GM23338 (cell line): ENCODE data around the gene FAT1. TPM values are rescaled to one million over a fixed set of nuclear protein-coding genes. Genes with fewer than 3 reads are reported as not detected.
A peak's percentile ranks its signal among the peaks of the same experiment; 100 is the strongest.

Experiments
- ATAC-seq: fragments of 200-7000 bp; cut with Tn5 transposase; 3 replicates; pipeline ENCODE4 v1.9.1; 2020
- DNase-seq: peaks from one replicate; pipeline ENCODE4 v3.0.0-alpha.2; 2015; ENCODE audit warnings: low spot score
- H2AFZ ChIP-seq: fragments of 200-600 bp; sonication (generic); 2 replicates; pipeline ENCODE4 v1.8.0; 2016; ENCODE audit warnings: antibody characterized with exemption, mild to moderate bottlenecking, moderate library complexity
- H3F3A ChIP-seq: fragments of 200-600 bp; sonication (generic); replicated peaks from 2 replicates; pipeline ENCODE4 v1.8.0; 2017; ENCODE audit warnings: antibody characterized with exemption, mixed run types, low read depth
- H3K27ac ChIP-seq: fragments of 200-600 bp; sonication (generic); 2 replicates; pipeline ENCODE4 v1.6.1; 2016; ENCODE audit warnings: low read depth
- H3K27me3 ChIP-seq: fragments of 200-600 bp; sonication (generic); 2 replicates; pipeline ENCODE4 v1.8.0; 2016; ENCODE audit warnings: mild to moderate bottlenecking, mixed run types, moderate library complexity; ENCODE audit not compliant: insufficient read depth
- H3K36me3 ChIP-seq: fragments of 200-600 bp; sonication (generic); 2 replicates; pipeline ENCODE4 v1.8.0; 2016; ENCODE audit warnings: mild to moderate bottlenecking; ENCODE audit not compliant: insufficient read depth
- H3K4me1 ChIP-seq: fragments of 200-600 bp; sonication (generic); 2 replicates; pipeline ENCODE4 v1.8.0; 2016; ENCODE audit warnings: mild to moderate bottlenecking, moderate library complexity; ENCODE audit not compliant: insufficient read depth
- H3K4me2 ChIP-seq: fragments of 200-600 bp; sonication (generic); 2 replicates; pipeline ENCODE4 v1.7.1; 2017; ENCODE audit warnings: mixed run types
- H3K4me3 ChIP-seq: fragments of 200-600 bp; sonication (generic); 2 replicates; pipeline ENCODE4 v1.6.1; 2016; ENCODE audit warnings: mixed run types
- H3K79me2 ChIP-seq: fragments of 200-600 bp; sonication (generic); replicated peaks from 2 replicates; pipeline ENCODE4 v1.8.0; 2017; ENCODE audit warnings: mild to moderate bottlenecking; ENCODE audit not compliant: insufficient read depth
- H3K9me2 ChIP-seq: fragments of 200-600 bp; sonication (generic); 2 replicates; pipeline ENCODE4 v1.8.0; 2017; ENCODE audit not compliant: insufficient read depth
- H4K20me1 ChIP-seq: fragments of 200-600 bp; sonication (generic); replicated peaks from 2 replicates; pipeline ENCODE4 v1.8.0; 2017; ENCODE audit warnings: mild to moderate bottlenecking; ENCODE audit not compliant: insufficient read depth
- H3K27ac Mint-ChIP-seq: 2 replicates; pipeline ENCODE4 v1.8.0; 2020; ENCODE audit warnings: inconsistent platforms, mild to moderate bottlenecking, moderate library complexity, mixed read lengths
- H3K27me3 Mint-ChIP-seq: 3 replicates; pipeline ENCODE4 v1.8.0; 2022; ENCODE audit warnings: low read depth, mild to moderate bottlenecking, moderate library complexity, mixed read lengths, inconsistent platforms; ENCODE audit not compliant: insufficient read depth, poor library complexity
- H3K36me3 Mint-ChIP-seq: 3 replicates; pipeline ENCODE4 v1.8.0; 2021; ENCODE audit warnings: low read depth, mild to moderate bottlenecking, inconsistent platforms, moderate library complexity, mixed read lengths
- H3K4me1 Mint-ChIP-seq: 3 replicates; pipeline ENCODE4 v1.8.0; 2020; ENCODE audit warnings: mild to moderate bottlenecking, inconsistent platforms, mixed read lengths
- H3K4me3 Mint-ChIP-seq: 3 replicates; pipeline ENCODE4 v1.8.0; 2021; ENCODE audit warnings: moderate library complexity, mild to moderate bottlenecking, inconsistent platforms, mixed read lengths
- H3K9me3 Mint-ChIP-seq: 3 replicates; pipeline ENCODE4 v1.8.0; 2020; ENCODE audit warnings: moderate library complexity, mild to moderate bottlenecking, inconsistent platforms, mixed read lengths
- EZH2phosphoT487 ChIP-seq: fragments of 200-600 bp; sonication (generic); IDR thresholded peaks from one replicate; pipeline ENCODE4 v1.8.1; 2018; ENCODE audit warnings: antibody characterized with exemption; ENCODE audit not compliant: unreplicated experiment
- POLR2AphosphoS5 ChIP-seq: IDR thresholded peaks from 2 replicates; pipeline ENCODE4 v1.6.1; 2016; ENCODE audit warnings: antibody characterized with exemption, low read depth
- STAT1 ChIP-seq: IDR thresholded peaks from one replicate; pipeline ENCODE4 v1.6.1; 2016; ENCODE audit warnings: antibody characterized with exemption; ENCODE audit not compliant: unreplicated experiment
- polyA plus RNA-seq: library from polyadenylated mRNA; unstranded; fragments of >200 nt; fragmentation: Nextera tagmentation; extraction: Ambion mirVana; gene quantifications from 2 replicates; pipeline ENCODE4 v1.2.1, GENCODE V29; 2016
- total RNA-seq: library from RNA; depleted of rRNA; stranded (reverse); fragments of >200 nt; shearing (Covaris generic); gene quantifications from 2 replicates; pipeline ENCODE4 v1.2.3, GENCODE V29; 2014
- TF ChIP-seq, protein P1 (sequence below): fragments of 250-450 bp; sonication (Bioruptor Pico); IDR thresholded peaks from 2 replicates; pipeline ENCODE4 v1.5.0; 2020; ENCODE audit warnings: mild to moderate bottlenecking, moderate library complexity

FAT1 gene
- total and polyA plus RNA-seq, 2 experiments from 2014 or later: 37.6 to 137 TPM

DNA sequence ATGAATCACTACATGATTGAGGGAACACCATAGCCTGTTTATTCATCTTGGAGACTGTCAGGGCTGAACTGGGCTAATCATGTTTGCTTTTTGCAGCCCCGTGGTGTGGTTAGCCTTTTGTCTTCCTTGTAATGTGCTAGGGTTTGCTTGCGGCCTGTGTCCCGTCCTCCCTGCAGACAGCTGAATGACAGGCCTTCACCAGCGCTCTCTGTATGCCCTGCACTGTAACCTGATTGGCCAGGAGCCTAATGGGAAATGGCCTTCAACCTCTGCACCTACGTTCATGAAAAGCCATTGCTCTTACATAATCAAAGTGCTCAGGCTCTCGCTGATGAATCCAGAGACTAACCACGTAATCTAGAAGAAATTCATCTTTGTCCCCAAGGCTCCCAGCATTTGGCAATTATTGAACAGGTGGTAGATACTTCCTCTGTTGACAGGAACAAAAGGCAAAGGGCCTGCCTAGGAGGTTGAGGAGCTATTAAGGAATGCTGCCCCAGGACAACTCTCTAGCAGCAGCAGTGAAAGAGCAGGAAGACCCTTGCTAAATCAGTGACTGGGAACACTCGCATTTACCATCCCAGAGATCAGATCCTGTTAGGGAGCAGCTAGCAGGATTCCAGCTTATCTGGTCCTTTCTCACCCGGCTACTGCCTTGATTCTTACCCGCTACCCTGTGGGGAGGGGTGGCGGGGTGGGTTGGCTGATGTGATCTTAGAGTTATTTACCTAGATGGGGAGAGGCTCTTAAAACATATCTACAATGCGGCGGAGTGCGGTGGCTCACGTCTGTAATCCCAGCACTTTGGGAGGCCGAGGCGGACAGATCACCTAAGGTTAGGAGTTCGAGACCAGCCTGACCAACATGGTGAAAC, 42.3 kb upstream of the FAT1 start (continued):
- TF ChIP-seq, protein P1, sequence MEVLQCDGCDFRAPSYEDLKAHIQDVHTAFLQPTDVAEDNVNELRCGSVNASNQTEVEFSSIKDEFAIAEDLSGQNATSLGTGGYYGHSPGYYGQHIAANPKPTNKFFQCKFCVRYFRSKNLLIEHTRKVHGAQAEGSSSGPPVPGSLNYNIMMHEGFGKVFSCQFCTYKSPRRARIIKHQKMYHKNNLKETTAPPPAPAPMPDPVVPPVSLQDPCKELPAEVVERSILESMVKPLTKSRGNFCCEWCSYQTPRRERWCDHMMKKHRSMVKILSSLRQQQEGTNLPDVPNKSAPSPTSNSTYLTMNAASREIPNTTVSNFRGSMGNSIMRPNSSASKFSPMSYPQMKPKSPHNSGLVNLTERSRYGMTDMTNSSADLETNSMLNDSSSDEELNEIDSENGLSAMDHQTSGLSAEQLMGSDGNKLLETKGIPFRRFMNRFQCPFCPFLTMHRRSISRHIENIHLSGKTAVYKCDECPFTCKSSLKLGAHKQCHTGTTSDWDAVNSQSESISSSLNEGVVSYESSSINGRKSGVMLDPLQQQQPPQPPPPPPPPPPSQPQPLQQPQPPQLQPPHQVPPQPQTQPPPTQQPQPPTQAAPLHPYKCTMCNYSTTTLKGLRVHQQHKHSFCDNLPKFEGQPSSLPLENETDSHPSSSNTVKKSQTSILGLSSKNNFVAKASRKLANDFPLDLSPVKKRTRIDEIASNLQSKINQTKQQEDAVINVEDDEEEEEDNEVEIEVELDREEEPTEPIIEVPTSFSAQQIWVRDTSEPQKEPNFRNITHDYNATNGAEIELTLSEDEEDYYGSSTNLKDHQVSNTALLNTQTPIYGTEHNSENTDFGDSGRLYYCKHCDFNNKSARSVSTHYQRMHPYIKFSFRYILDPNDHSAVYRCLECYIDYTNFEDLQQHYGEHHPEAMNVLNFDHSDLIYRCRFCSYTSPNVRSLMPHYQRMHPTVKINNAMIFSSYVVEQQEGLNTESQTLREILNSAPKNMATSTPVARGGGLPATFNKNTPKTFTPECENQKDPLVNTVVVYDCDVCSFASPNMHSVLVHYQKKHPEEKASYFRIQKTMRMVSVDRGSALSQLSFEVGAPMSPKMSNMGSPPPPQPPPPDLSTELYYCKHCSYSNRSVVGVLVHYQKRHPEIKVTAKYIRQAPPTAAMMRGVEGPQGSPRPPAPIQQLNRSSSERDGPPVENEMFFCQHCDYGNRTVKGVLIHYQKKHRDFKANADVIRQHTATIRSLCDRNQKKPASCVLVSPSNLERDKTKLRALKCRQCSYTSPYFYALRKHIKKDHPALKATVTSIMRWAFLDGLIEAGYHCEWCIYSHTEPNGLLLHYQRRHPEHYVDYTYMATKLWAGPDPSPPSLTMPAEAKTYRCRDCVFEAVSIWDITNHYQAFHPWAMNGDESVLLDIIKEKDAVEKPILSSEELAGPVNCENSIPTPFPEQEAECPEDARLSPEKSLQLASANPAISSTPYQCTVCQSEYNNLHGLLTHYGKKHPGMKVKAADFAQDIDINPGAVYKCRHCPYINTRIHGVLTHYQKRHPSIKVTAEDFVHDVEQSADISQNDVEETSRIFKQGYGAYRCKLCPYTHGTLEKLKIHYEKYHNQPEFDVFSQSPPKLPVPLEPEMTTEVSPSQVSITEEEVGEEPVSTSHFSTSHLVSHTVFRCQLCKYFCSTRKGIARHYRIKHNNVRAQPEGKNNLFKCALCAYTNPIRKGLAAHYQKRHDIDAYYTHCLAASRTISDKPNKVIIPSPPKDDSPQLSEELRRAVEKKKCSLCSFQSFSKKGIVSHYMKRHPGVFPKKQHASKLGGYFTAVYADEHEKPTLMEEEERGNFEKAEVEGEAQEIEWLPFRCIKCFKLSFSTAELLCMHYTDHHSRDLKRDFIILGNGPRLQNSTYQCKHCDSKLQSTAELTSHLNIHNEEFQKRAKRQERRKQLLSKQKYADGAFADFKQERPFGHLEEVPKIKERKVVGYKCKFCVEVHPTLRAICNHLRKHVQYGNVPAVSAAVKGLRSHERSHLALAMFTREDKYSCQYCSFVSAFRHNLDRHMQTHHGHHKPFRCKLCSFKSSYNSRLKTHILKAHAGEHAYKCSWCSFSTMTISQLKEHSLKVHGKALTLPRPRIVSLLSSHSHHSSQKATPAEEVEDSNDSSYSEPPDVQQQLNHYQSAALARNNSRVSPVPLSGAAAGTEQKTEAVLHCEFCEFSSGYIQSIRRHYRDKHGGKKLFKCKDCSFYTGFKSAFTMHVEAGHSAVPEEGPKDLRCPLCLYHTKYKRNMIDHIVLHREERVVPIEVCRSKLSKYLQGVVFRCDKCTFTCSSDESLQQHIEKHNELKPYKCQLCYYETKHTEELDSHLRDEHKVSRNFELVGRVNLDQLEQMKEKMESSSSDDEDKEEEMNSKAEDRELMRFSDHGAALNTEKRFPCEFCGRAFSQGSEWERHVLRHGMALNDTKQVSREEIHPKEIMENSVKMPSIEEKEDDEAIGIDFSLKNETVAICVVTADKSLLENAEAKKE (CRISPR knock-in tag): no peak
- TF ChIP-seq STAT1: no peak

DNA sequence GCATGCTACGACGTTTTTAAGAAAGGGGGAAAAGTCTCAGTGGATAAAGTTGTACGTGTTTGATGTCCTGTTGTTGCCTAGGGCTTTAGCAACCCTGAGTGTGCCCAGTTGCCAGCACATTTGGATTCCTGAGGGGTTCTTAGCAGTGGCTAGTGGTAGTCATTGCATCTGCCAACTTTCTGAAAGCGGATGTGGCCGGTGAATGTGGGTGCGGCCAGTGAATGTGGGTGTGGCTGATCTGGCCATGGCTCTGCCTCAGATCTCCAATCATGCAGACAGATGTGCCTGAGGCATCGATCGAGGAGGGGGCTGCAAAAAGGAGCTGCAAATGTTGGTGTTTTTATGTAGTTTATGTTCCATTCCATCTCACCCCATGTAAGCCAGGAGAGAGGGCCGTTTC, 41.5 kb upstream of the FAT1 start:
- peak; percentile 89 for ATAC-seq
- peak; percentile 39 for DNase-seq
- Mint-ChIP-seq H3K27ac (no peak overlapping the region), H3K9me3 (no peaks in the 10 kb centered on the region), H3K4me1 (peaks cover 14% of the 10 kb centered on the region), H3K27me3 (peaks cover 7% of the 10 kb centered on the region), H3K4me3 (no peak overlapping the region), H3K36me3 (no peaks in the 10 kb centered on the region)
- no peaks in the 10 kb centered on the region for H3K27me3 ChIP-seq
- no peak overlapping the region for H2AFZ ChIP-seq
- H4K20me1 ChIP-seq: no peaks in the 10 kb centered on the region
- no peak overlapping the region for H3K4me3 ChIP-seq
- peaks cover 10% of the 10 kb centered on the region; the same call in 1 of the 2 replicates for H3K4me1 ChIP-seq
- TF ChIP-seq, protein P1 (CRISPR knock-in tag): no peak
- TF ChIP-seq POLR2AphosphoS5: no peak
- no peak for TF ChIP-seq EZH2phosphoT487
- no peaks in the 10 kb centered on the region for H3F3A ChIP-seq
- H3K36me3 ChIP-seq: no peaks in the 10 kb centered on the region
- no peaks in the 10 kb centered on the region for H3K79me2 ChIP-seq
- no peaks in the 10 kb centered on the region for H3K9me2 ChIP-seq
- no peak overlapping the region for H3K4me2 ChIP-seq
- no peak overlapping the region for H3K27ac ChIP-seq
